ENCODE data around the gene PLXNC1.

Gene PLXNC1

DNA sequence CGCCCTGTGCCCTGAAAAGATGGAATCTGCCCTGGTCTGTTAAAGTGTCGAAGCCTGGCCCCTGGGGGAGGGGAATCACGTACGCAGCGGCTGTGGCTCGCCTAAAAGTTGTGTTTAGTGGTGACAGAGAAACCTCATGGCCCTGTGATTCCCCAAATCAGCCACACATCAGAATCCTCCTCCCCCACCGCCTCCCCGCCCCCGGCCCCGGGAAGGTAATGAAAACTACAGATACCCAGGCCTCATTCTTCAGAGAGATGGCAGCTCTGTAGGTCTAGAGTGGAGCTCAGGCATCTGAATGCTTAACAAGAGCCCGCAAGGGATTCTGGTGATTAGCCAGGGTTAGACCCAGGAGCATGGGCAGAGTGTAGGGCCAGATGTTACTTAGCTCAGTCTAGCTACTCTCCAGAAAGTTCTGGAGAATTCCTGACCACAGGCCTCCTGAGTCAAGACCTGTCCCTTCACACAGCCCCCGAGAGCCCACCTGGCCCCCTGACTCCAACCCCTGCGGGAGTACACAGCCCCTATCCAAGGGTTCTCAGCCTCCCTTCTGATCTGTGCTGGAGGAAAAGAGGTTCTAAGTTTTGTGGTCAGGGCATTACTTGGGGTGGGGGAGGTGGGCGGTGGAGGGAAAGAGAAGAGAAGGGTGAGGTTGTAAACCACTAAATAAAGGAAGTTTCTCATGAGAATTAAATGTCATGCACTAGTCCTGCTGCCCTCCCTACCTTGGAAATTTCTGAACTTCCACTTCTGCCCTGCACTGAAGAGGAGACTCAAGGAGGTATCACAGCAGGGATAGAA lies 114.8 kb downstream of the PLXNC1 start:
- H3K4me1 ChIP-seq (ENCODE audit: low read length), result peaks cover 4% of the 10 kb centered on the region; the same call in 1 of the 2 replicates
- H3K9me3 ChIP-seq (replicated peaks; ENCODE audit: insufficient read depth, low read length), result no peaks in the 10 kb centered on the region
- peaks cover under 1% of the 10 kb centered on the region; the same call in 1 of the 2 replicates for H3F3A ChIP-seq (ENCODE audit: insufficient read depth, low read length)
- H4K20me1 ChIP-seq (ENCODE audit: insufficient read depth, low read length), result no peaks in the 10 kb centered on the region
- peaks cover 26% of the 10 kb centered on the region for H3K79me2 ChIP-seq (ENCODE audit: low read length)
- no peaks in the 10 kb centered on the region for H3K27me3 ChIP-seq (replicated peaks; ENCODE audit: insufficient read depth, low read length)
- no peaks in the 10 kb centered on the region for H3K9me2 ChIP-seq (replicated peaks; ENCODE audit: insufficient read depth, low read length)
- H3K9ac ChIP-seq (ENCODE audit: low read length), result no peak overlapping the region
- no peak overlapping the region for H3K27ac ChIP-seq (ENCODE audit: low read length)
- DNase-seq, result no peak
- H3K36me3 ChIP-seq (replicated peaks; ENCODE audit: insufficient read depth, low read length), result peaks cover 50% of the 10 kb centered on the region
- H3K4me3 ChIP-seq (ENCODE audit: low read length), result no peak overlapping the region
- no peak overlapping the region for H3K4me2 ChIP-seq (ENCODE audit: low read depth, low read length)
- TF ChIP-seq EZH2phosphoT487 (IDR thresholded peaks at IDR 0.05; ENCODE audit: low read length), result no peak
- TF ChIP-seq, protein P1, sequence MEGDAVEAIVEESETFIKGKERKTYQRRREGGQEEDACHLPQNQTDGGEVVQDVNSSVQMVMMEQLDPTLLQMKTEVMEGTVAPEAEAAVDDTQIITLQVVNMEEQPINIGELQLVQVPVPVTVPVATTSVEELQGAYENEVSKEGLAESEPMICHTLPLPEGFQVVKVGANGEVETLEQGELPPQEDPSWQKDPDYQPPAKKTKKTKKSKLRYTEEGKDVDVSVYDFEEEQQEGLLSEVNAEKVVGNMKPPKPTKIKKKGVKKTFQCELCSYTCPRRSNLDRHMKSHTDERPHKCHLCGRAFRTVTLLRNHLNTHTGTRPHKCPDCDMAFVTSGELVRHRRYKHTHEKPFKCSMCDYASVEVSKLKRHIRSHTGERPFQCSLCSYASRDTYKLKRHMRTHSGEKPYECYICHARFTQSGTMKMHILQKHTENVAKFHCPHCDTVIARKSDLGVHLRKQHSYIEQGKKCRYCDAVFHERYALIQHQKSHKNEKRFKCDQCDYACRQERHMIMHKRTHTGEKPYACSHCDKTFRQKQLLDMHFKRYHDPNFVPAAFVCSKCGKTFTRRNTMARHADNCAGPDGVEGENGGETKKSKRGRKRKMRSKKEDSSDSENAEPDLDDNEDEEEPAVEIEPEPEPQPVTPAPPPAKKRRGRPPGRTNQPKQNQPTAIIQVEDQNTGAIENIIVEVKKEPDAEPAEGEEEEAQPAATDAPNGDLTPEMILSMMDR (IDR thresholded peaks at IDR 0.05; ENCODE audit: low read length), result no peak
- no peak overlapping the region for H2AFZ ChIP-seq (ENCODE audit: low read length)

GRCh38 chr12:94263905-94264561 lies 115.7 kb downstream of the PLXNC1 start:
- no peak for TF ChIP-seq EZH2 (optimal IDR thresholded peaks at IDR 0.05; ENCODE audit: low read depth, low read length)
- TF ChIP-seq EZH2phosphoT487 (IDR thresholded peaks at IDR 0.05; ENCODE audit: low read length), result no peak
- TF ChIP-seq, protein P1 (IDR thresholded peaks at IDR 0.05; ENCODE audit: low read length), result no peak
- 0 out of 2 replicates have a peak, but pooled peaks cover under 1% of the 10 kb centered on the region for H3K4me1 ChIP-seq (ENCODE audit: low read length)
- no peak overlapping the region for H3K4me3 ChIP-seq (ENCODE audit: low read length)
- H3K9me3 ChIP-seq (replicated peaks; ENCODE audit: insufficient read depth, low read length), result no peaks in the 10 kb centered on the region
- no peak for DNase-seq
- no peak overlapping the region for H3K4me2 ChIP-seq (ENCODE audit: low read depth, low read length)
- peaks cover 26% of the 10 kb centered on the region for H3K79me2 ChIP-seq (ENCODE audit: low read length)
- no peak overlapping the region for H3K27ac ChIP-seq (ENCODE audit: low read length)
- peaks cover 46% of the 10 kb centered on the region for H3K36me3 ChIP-seq (replicated peaks; ENCODE audit: insufficient read depth, low read length)
- H3K9ac ChIP-seq (ENCODE audit: low read length), result no peak overlapping the region
- no peak overlapping the region for H2AFZ ChIP-seq (ENCODE audit: low read length)
- no peaks in the 10 kb centered on the region for H4K20me1 ChIP-seq (ENCODE audit: insufficient read depth, low read length)
- H3K27me3 ChIP-seq (replicated peaks; ENCODE audit: insufficient read depth, low read length), result no peaks in the 10 kb centered on the region
- H3K9me2 ChIP-seq (replicated peaks; ENCODE audit: insufficient read depth, low read length), result no peaks in the 10 kb centered on the region
- H3F3A ChIP-seq (ENCODE audit: insufficient read depth, low read length), result no peaks in the 10 kb centered on the region; the same call in 1 of the 2 replicates

DNA sequence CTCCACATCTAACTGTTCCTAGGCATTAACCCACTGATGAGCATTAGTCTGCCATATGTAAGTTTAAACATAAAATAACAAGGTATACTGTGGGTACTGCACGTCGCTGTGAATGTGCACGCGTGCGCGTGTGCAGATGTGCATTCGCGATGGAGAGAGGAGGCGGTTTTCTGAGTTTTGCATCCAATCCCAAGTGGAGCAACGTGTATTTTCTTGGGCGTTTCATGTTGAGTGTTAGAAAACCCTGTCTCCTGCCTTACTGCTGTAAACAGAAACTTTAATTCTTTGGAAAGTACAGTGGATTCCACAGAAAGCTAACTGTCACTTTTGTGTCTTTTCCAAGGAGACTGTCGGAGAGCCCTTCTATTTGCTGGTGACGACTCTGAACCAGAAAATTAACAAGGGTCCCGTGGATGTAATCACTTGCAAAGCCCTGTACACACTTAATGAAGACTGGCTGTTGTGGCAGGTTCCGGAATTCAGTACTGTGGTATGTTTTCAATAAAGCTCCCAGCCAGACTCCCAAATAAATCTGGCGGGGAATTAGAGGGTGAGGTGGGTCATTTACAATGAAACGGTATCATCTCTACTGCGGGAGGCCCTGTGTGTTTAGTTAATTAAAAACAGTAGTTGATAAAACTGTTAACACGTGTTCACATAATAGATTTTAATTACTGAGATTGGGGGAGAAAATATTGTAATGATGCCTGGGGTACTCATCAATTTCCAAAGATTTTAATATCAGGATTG lies 116.5 kb downstream of the PLXNC1 start:
- Histone ChIP-seq H3K4me2 (ENCODE audit: low read depth, low read length) (no peak overlapping the region), H3K36me3 (replicated peaks; ENCODE audit: insufficient read depth, low read length) (peaks cover 40% of the 10 kb centered on the region), H3K27me3 (replicated peaks; ENCODE audit: insufficient read depth, low read length) (no peaks in the 10 kb centered on the region), H3K4me1 (ENCODE audit: low read length) (peaks cover 8% of the 10 kb centered on the region), H4K20me1 (ENCODE audit: insufficient read depth, low read length) (no peaks in the 10 kb centered on the region), H3K9me2 (replicated peaks; ENCODE audit: insufficient read depth, low read length) (no peaks in the 10 kb centered on the region), H3F3A (ENCODE audit: insufficient read depth, low read length) (peaks cover 6% of the 10 kb centered on the region; the same call in 1 of the 2 replicates), H2AFZ (ENCODE audit: low read length) (no peak overlapping the region), H3K9ac (ENCODE audit: low read length) (no peak overlapping the region), H3K9me3 (replicated peaks; ENCODE audit: insufficient read depth, low read length) (no peaks in the 10 kb centered on the region), H3K4me3 (ENCODE audit: low read length) (no peak overlapping the region), H3K79me2 (ENCODE audit: low read length) (peaks cover 31% of the 10 kb centered on the region), H3K27ac (ENCODE audit: low read length) (no peak overlapping the region)
- TF ChIP-seq EZH2 (optimal IDR thresholded peaks at IDR 0.05; ENCODE audit: low read depth, low read length), result no peak
- no peak for TF ChIP-seq EZH2phosphoT487 (IDR thresholded peaks at IDR 0.05; ENCODE audit: low read length)
- TF ChIP-seq, protein P1 (IDR thresholded peaks at IDR 0.05; ENCODE audit: low read length), result no peak
- no peak for DNase-seq

Measured in MM.1S (cell line).